H1 (cell line): ENCODE results near the gene EIF2S2.

Experiments
- ATF2 ChIP-seq: IDR thresholded peaks from 2 replicates; pipeline ENCODE4 v1.6.1; 2012; ENCODE audit warnings: low read length, inconsistent platforms
- CEBPB ChIP-seq: IDR thresholded peaks from 2 replicates; pipeline ENCODE4 v1.6.1; 2012; ENCODE audit warnings: low read depth, low read length
- E2F6 ChIP-seq: IDR thresholded peaks from 2 replicates; pipeline ENCODE4 v1.6.1; 2012; ENCODE audit warnings: inconsistent platforms
- EP300 ChIP-seq, 2 experiments: IDR thresholded peaks; 1 replicate in 1 of 2; 2 replicates in 1 of 2; pipeline ENCODE4 v1.6.1; 2011 to 2012; ENCODE audit warnings: low read depth in 2 of 2, low read length in 2 of 2, mild to moderate bottlenecking in 2 of 2, borderline replicate concordance in 1 of 2, inconsistent platforms in 1 of 2, moderate library complexity in 1 of 2
- POLR2AphosphoS5 ChIP-seq: IDR thresholded peaks from 2 replicates; pipeline ENCODE4 v1.6.1; 2011; ENCODE audit warnings: low read depth, low read length
- RXRA ChIP-seq: IDR thresholded peaks from 2 replicates; pipeline ENCODE4 v1.6.1; 2011; ENCODE audit warnings: low read depth, mild to moderate bottlenecking, low read length, moderate library complexity; ENCODE audit not compliant: insufficient read depth
- SP1 ChIP-seq: IDR thresholded peaks from 2 replicates; pipeline ENCODE4 v1.6.1; 2011; ENCODE audit warnings: low read depth, low read length
- TBP ChIP-seq: IDR thresholded peaks from 2 replicates; pipeline ENCODE4 v1.6.1; 2011; ENCODE audit warnings: low read depth, low read length, improper control_type of control experiment

GRCh38 chr20:34141293-34141692 is 29.2 kb upstream of the EIF2S2 start:
- TF ChIP-seq TBP (no peak), E2F6 (no peak), CEBPB (0 out of 2 replicates have a peak, but pooled peaks have one; percentile 3), SP1 (no peak), RXRA (no peak), EP300 (IDR thresholded peaks at IDR 0.05; ENCODE audit: borderline replicate concordance in 1 of 2, low read depth in 2 of 2, low read length in 2 of 2) (no peak), ATF2 (no peak), POLR2AphosphoS5 (no peak)
